Vagina (tissue), 2 donors: ENCODE measurements around the gene INHBB.

Source experiments
- CTCF ChIP-seq, 3 experiments: fragments of 450-650 bp in 2 of 3; fragments of 200-600 bp in 1 of 3; sonication (generic) in 1 of 3; IDR thresholded peaks; one replicate each; pipeline ENCODE4 v1.5.1; 2017 to 2019; ENCODE audit warnings: antibody characterized with exemption in 3 of 3, mild to moderate bottlenecking in 2 of 3, moderate library complexity in 2 of 3
- POLR2A ChIP-seq, 2 donors: fragments of 450-650 bp; IDR thresholded peaks; one replicate each; pipeline ENCODE4 v1.6.1; 2017; ENCODE audit warnings: antibody characterized with exemption in 2 of 2, mild to moderate bottlenecking in 2 of 2, moderate library complexity in 2 of 2
- POLR2AphosphoS5 ChIP-seq, 2 donors: sonication (generic); formaldehyde crosslinking; IDR thresholded peaks; one replicate each; pipeline ENCODE4 v1.9.0; 2017; ENCODE audit warnings: antibody characterized with exemption in 2 of 2, mild to moderate bottlenecking in 2 of 2, low read depth in 1 of 2; ENCODE audit not compliant: insufficient read depth in 1 of 2

- TF ChIP-seq CTCF (IDR thresholded peaks at IDR 0.05): no peak
- no peak for TF ChIP-seq POLR2AphosphoS5 (IDR thresholded peaks at IDR 0.05; ENCODE audit: insufficient read depth in 1 of 2, low read depth in 1 of 2)
- TF ChIP-seq POLR2A (IDR thresholded peaks at IDR 0.05): no peak
Observed at GRCh38 chr2:120345608-120346007, 328 bp upstream of the INHBB start.
